SK-N-SH treated with all-trans-retinoic acid at 6 μM for 48 hours (cell line): ENCODE measurements around the gene CA11.

Source experiments
- ATAC-seq: fragments of 200-7000 bp; cut with Tn5 transposase; 3 replicates; pipeline ENCODE4 v1.9.1; 2020; ENCODE audit warnings: mild to moderate bottlenecking, moderate library complexity
- ARNTL ChIP-seq: fragments of 450-650 bp; formaldehyde crosslinking; IDR thresholded peaks from 2 replicates; pipeline ENCODE4 v1.5.0; 2020; ENCODE audit warnings: low read depth, mild to moderate bottlenecking, moderate library complexity, borderline replicate concordance
- CSDC2 ChIP-seq: fragments of 250-450 bp; sonication (Bioruptor Pico); IDR thresholded peaks from 2 replicates; pipeline ENCODE4 v1.5.0; 2020; ENCODE audit warnings: mild to moderate bottlenecking, moderate library complexity
- GLIS3 ChIP-seq: fragments of 250-450 bp; sonication (Bioruptor Pico); IDR thresholded peaks from 2 replicates; pipeline ENCODE4 v1.5.0; 2020; ENCODE audit warnings: mild to moderate bottlenecking, moderate library complexity
- ISL1 ChIP-seq: fragments of 250-450 bp; sonication (Bioruptor Pico); IDR thresholded peaks from 2 replicates; pipeline ENCODE4 v2.1.2; 2022; ENCODE audit warnings: mild to moderate bottlenecking, moderate library complexity
- PPARA ChIP-seq: fragments of 250-450 bp; sonication (Bioruptor Pico); IDR thresholded peaks from 2 replicates; pipeline ENCODE4 v1.5.0; 2020; ENCODE audit warnings: mild to moderate bottlenecking, borderline replicate concordance
- TCF4 ChIP-seq: fragments of 250-450 bp; sonication (Bioruptor Pico); IDR thresholded peaks from 2 replicates; pipeline ENCODE4 v1.8.0; 2021; ENCODE audit warnings: mild to moderate bottlenecking, moderate library complexity, borderline replicate concordance
- TOX ChIP-seq: fragments of 250-450 bp; sonication (Bioruptor Pico); IDR thresholded peaks from 2 replicates; pipeline ENCODE4 v1.8.0; 2021; ENCODE audit warnings: mild to moderate bottlenecking, moderate library complexity, borderline replicate concordance
- ZC3H10 ChIP-seq: fragments of 250-450 bp; sonication (Bioruptor Pico); IDR thresholded peaks from 2 replicates; pipeline ENCODE4 v1.5.1; 2021; ENCODE audit warnings: mild to moderate bottlenecking, moderate library complexity
- ZFP3 ChIP-seq: fragments of 250-450 bp; sonication (Bioruptor Pico); IDR thresholded peaks from 2 replicates; pipeline ENCODE4 v1.5.0; 2020; ENCODE audit warnings: mild to moderate bottlenecking, moderate library complexity
- ZFP30 ChIP-seq: fragments of 450-650 bp; formaldehyde crosslinking; IDR thresholded peaks from 2 replicates; pipeline ENCODE4 v1.5.0; 2022; ENCODE audit warnings: mild to moderate bottlenecking, moderate library complexity
- ZNF565 ChIP-seq: fragments of 450-650 bp; formaldehyde crosslinking; conservative IDR thresholded peaks from 2 replicates; pipeline ENCODE4 v1.5.0; 2020; ENCODE audit warnings: low read depth, mild to moderate bottlenecking, moderate library complexity
- ZNF8 ChIP-seq: fragments of 450-650 bp; formaldehyde crosslinking; IDR thresholded peaks from 2 replicates; pipeline ENCODE4 v1.5.0; 2020; ENCODE audit warnings: mild to moderate bottlenecking, moderate library complexity
- TF ChIP-seq, protein P1 (sequence below): fragments of 250-450 bp; sonication (Bioruptor Pico); IDR thresholded peaks from 2 replicates; pipeline ENCODE4 v1.5.0; 2020; ENCODE audit warnings: mild to moderate bottlenecking, moderate library complexity
- TF ChIP-seq, protein P2 (sequence below): fragments of 250-450 bp; sonication (Bioruptor Pico); IDR thresholded peaks from 2 replicates; pipeline ENCODE4 v1.8.0; 2020; ENCODE audit warnings: mild to moderate bottlenecking, moderate library complexity, borderline replicate concordance
- TF ChIP-seq, protein P3 (sequence below): fragments of 250-450 bp; sonication (Bioruptor Pico); IDR thresholded peaks from 2 replicates; pipeline ENCODE4 v1.5.1; 2020; ENCODE audit warnings: low read depth, mild to moderate bottlenecking, moderate library complexity
- TF ChIP-seq, protein P4 (sequence below): fragments of 250-450 bp; sonication (Bioruptor Pico); IDR thresholded peaks from 2 replicates; pipeline ENCODE4 v1.8.0; 2021; ENCODE audit warnings: low read depth, mild to moderate bottlenecking, moderate library complexity, borderline replicate concordance

The CA11 gene

DNA sequence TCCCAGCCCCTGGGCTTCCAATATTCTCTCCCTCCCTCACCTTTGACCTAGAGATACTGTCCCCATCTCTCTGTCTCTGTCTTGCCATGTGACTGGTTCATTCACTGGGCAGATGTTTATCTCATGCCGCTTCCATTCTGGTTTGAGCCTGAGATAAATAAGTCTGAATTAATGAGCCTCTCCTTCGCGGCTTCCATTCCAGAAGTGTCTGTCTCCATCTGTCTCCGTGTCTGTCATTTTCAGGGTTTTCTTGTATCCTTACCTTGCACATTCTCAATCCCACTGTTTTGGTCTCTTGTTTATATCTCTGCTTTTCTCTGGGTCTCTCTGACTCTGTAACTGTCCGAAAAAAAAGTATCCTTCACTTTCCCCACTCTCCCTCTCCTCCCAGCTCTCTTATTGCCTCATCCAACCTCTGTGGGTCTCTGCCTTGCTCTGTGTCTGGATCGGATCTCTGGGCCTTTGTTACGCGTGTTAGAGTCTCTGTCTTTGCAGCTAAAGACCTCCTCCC, 22.4 kb downstream of the CA11 start:
- TF ChIP-seq ARNTL: no peak
- TF ChIP-seq ISL1 (CRISPR knock-in tag): no peak
- peak; percentile 22; the same call in 1 of the 2 replicates for TF ChIP-seq TCF4 (CRISPR knock-in tag)
- no peak for ATAC-seq

DNA sequence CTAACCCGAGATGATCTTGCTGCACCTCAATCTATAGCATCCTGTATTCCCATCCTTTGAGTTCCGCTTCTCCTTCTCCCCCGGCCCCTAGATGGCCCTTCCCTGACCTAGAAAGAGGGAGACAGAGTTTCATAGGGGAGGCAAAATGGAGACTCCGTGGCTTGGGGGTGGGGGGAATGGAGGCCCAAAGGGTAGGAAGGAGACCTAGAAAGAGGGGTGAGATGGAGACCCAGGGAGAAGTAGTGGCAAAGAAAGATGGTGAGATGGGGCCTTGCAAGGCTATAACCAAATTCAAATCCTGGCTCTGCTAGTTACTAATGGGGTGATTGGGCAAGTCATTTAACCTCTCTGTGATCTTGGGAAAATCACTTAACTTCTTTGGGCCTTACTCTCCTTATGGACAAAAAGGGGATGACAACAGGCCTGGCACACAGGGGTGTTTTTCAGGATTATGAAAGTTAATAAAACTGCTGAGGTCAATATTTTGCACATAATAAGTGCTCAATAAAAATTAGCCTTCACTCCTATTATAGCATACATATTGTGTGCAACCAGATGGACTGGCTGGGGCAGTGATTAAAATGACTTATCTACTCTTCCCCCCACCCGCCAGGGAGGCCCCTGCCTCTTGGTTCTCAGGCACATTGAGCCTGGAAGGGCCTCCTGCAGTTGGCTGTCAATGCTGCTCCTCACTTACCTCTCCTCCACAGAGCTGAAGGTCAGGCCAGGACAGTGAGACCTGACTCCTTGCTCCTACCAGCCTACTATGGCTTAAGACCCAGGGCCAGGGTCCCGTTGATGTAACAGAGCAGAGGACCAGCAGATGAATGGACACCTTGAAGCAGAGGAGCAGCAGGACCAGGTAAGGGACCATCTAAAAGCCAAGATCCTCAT, 26.0 kb downstream of the CA11 start:
- TF ChIP-seq TOX (CRISPR knock-in tag): no peak
- no peak for TF ChIP-seq ARNTL
- TF ChIP-seq, protein P1, sequence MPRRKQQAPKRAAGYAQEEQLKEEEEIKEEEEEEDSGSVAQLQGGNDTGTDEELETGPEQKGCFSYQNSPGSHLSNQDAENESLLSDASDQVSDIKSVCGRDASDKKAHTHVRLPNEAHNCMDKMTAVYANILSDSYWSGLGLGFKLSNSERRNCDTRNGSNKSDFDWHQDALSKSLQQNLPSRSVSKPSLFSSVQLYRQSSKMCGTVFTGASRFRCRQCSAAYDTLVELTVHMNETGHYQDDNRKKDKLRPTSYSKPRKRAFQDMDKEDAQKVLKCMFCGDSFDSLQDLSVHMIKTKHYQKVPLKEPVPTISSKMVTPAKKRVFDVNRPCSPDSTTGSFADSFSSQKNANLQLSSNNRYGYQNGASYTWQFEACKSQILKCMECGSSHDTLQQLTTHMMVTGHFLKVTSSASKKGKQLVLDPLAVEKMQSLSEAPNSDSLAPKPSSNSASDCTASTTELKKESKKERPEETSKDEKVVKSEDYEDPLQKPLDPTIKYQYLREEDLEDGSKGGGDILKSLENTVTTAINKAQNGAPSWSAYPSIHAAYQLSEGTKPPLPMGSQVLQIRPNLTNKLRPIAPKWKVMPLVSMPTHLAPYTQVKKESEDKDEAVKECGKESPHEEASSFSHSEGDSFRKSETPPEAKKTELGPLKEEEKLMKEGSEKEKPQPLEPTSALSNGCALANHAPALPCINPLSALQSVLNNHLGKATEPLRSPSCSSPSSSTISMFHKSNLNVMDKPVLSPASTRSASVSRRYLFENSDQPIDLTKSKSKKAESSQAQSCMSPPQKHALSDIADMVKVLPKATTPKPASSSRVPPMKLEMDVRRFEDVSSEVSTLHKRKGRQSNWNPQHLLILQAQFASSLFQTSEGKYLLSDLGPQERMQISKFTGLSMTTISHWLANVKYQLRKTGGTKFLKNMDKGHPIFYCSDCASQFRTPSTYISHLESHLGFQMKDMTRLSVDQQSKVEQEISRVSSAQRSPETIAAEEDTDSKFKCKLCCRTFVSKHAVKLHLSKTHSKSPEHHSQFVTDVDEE: 0 out of 2 replicates have a peak, but pooled peaks have one; percentile 9
- TF ChIP-seq ZFP3 (CRISPR knock-in tag): no peak
- no peak for TF ChIP-seq ZFP30
- TF ChIP-seq, protein P2, sequence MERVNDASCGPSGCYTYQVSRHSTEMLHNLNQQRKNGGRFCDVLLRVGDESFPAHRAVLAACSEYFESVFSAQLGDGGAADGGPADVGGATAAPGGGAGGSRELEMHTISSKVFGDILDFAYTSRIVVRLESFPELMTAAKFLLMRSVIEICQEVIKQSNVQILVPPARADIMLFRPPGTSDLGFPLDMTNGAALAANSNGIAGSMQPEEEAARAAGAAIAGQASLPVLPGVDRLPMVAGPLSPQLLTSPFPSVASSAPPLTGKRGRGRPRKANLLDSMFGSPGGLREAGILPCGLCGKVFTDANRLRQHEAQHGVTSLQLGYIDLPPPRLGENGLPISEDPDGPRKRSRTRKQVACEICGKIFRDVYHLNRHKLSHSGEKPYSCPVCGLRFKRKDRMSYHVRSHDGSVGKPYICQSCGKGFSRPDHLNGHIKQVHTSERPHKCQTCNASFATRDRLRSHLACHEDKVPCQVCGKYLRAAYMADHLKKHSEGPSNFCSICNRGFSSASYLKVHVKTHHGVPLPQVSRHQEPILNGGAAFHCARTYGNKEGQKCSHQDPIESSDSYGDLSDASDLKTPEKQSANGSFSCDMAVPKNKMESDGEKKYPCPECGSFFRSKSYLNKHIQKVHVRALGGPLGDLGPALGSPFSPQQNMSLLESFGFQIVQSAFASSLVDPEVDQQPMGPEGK: no peak
- TF ChIP-seq CSDC2: 0 out of 2 replicates have a peak, but pooled peaks have one; percentile 62
- TF ChIP-seq ZNF8 (CRISPR knock-in tag): no peak
- TF ChIP-seq, protein P3, sequence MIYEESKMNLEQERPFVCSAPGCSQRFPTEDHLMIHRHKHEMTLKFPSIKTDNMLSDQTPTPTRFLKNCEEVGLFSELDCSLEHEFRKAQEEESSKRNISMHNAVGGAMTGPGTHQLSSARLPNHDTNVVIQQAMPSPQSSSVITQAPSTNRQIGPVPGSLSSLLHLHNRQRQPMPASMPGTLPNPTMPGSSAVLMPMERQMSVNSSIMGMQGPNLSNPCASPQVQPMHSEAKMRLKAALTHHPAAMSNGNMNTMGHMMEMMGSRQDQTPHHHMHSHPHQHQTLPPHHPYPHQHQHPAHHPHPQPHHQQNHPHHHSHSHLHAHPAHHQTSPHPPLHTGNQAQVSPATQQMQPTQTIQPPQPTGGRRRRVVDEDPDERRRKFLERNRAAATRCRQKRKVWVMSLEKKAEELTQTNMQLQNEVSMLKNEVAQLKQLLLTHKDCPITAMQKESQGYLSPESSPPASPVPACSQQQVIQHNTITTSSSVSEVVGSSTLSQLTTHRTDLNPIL (CRISPR knock-in tag): no peak
- TF ChIP-seq, all 23 proteins: peak for 2
- no peak for ATAC-seq

DNA sequence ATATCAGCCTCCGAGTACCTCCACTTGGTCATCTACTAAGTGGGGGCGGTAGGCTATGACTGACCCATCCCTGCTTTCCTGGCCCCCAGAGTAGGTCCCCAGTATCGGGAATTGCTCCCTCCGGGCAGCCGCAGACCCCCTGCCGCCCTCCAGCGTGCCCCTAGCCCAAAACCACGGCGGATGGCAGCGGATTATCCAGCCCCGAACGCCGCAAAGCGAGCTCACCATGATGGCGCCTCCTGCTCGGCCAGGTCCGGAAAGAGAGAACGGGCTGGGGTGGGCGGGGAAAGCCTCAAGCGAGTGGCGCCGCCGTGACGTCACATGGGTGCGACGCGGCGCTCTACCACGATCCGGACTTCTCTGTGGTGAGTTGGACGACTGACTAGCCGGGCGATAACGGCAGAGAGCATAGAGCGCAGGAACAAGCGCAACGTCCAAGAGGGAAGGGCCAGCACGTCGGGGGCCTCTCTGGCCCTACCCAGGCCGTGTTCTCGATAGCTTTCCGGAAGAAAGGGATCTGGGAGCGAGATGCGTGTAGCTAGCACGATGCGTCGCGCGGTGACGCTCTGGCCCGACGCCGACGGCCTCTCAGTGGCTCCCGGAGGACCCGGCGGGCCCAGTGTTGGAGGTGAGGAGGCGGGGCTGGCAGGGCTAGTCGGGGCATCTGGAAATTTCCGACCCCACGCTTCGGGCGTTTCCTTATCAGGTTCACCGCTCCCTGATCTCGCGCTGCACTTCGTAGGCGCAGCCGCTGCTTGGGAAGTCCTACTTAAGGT, 26.9 kb downstream of the CA11 start, which contains the start of the genes RPL18 and SPHK2:
Gene RPL18 (minus strand): TSS at position 263 of the 776 bp plus-strand sequence. CDS start 35 bp downstream, at position 228.
Gene SPHK2 (plus strand): TSS at position 591 of the 776 bp plus-strand sequence. CDS start 1,009 bp downstream, outside the sequence.
- ATAC-seq: peak; percentile 87
- TF ChIP-seq ISL1 (CRISPR knock-in tag): no peak
- TF ChIP-seq, protein P1: peak; percentile 46; the same call in 1 of the 2 replicates

DNA sequence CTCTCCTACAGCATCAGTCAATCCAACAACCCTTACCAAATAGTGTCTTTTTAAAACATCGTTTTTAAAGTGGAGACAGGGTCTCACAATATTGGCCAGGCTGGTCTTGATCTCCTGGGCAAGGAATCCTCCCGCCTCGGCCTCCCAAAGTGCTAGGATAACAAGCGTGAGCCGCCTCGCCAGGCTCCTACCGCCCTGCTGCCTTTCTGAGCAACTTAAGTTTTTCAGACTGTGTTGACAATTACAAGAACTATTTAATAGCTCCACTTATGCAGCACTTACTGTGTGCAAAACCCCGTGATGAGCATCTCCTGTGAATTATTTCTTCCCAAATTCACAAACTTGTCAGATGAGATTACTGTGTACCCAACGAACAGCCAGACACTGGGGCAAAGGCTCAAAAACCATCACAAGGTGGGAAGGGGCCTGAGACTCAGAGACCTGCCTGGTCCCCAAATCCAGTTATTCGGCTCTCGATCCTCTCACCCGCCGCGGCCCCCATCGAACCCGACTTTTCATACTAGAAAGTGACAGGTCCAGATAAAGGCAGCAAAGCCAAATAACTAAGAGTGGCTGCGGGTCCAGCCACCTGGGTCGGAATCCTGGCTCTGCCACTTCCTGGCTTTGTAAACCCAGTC, 27.6 kb downstream of the CA11 start:
- ATAC-seq: no peak
- TF ChIP-seq GLIS3 (CRISPR knock-in tag) (no peak), PPARA (CRISPR knock-in tag) (no peak), ZC3H10 (CRISPR knock-in tag) (no peak), ZFP3 (CRISPR knock-in tag) (no peak), TCF4 (CRISPR knock-in tag) (no peak), ZNF565 (CRISPR knock-in tag) (no peak), ZNF8 (CRISPR knock-in tag) (no peak)
- TF ChIP-seq, protein P4, sequence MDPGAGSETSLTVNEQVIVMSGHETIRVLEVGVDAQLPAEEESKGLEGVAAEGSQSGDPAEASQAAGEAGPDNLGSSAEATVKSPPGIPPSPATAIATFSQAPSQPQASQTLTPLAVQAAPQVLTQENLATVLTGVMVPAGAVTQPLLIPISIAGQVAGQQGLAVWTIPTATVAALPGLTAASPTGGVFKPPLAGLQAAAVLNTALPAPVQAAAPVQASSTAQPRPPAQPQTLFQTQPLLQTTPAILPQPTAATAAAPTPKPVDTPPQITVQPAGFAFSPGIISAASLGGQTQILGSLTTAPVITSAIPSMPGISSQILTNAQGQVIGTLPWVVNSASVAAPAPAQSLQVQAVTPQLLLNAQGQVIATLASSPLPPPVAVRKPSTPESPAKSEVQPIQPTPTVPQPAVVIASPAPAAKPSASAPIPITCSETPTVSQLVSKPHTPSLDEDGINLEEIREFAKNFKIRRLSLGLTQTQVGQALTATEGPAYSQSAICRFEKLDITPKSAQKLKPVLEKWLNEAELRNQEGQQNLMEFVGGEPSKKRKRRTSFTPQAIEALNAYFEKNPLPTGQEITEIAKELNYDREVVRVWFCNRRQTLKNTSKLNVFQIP (CRISPR knock-in tag): no peak
- TF ChIP-seq, protein P2: no peak
